ENCODE data around the gene TPM2.

The TPM2 gene

GRCh38 chr9:35718721-35719511 lies 29.2 kb upstream of the TPM2 start:
- no peak overlapping the region for H3K4me3 ChIP-seq (ENCODE audit: low read depth, low read length)
- no peak for TF ChIP-seq CTCF (IDR thresholded peaks at IDR 0.05; ENCODE audit: low read depth, low read length, missing control alignments)
- no peak for DNase-seq (ENCODE audit: low read depth)

- no peak overlapping the region for H3K4me3 ChIP-seq (ENCODE audit: low read depth, low read length)
- TF ChIP-seq CTCF (IDR thresholded peaks at IDR 0.05; ENCODE audit: low read depth, low read length, missing control alignments), result no peak
- no peak for DNase-seq (ENCODE audit: low read depth)
Measured at GRCh38 chr9:35717132-35717870, 27.6 kb upstream of the TPM2 start.

- H3K4me3 ChIP-seq (ENCODE audit: low read depth, low read length), result no peak overlapping the region
- no peak for DNase-seq (ENCODE audit: low read depth)
- TF ChIP-seq CTCF (IDR thresholded peaks at IDR 0.05; ENCODE audit: low read depth, low read length, missing control alignments), result no peak
Measured at GRCh38 chr9:35716230-35716629, 26.5 kb upstream of the TPM2 start.

- no peak for DNase-seq (ENCODE audit: low read depth)
- no peak overlapping the region for H3K4me3 ChIP-seq (ENCODE audit: low read depth, low read length)
- no peak for TF ChIP-seq CTCF (IDR thresholded peaks at IDR 0.05; ENCODE audit: low read depth, low read length, missing control alignments)
Measured at GRCh38 chr9:35714579-35715252, 25.0 kb upstream of the TPM2 start.

GRCh38 chr9:35714123-35714522 lies 24.4 kb upstream of the TPM2 start:
- H3K4me3 ChIP-seq (ENCODE audit: low read depth, low read length), result no peak overlapping the region
- no peak for TF ChIP-seq CTCF (IDR thresholded peaks at IDR 0.05; ENCODE audit: low read depth, low read length, missing control alignments)
- DNase-seq (ENCODE audit: low read depth), result no peak

- no peak overlapping the region for H3K4me3 ChIP-seq (ENCODE audit: low read depth, low read length)
- no peak for DNase-seq (ENCODE audit: low read depth)
- no peak for TF ChIP-seq CTCF (IDR thresholded peaks at IDR 0.05; ENCODE audit: low read depth, low read length, missing control alignments)
Measured at GRCh38 chr9:35713578-35713977, 23.9 kb upstream of the TPM2 start.
